Kidney glomerular epithelial cell (primary cell): ENCODE results near the gene CRLF1.

Source experiments
- DNase-seq: peaks from one replicate; lab custom pipeline; 2025; lab: John Stamatoyannopoulos, UW

Gene CRLF1

GRCh38 chr19:18636183-18636968 is 29.8 kb upstream of the CRLF1 start:
- DNase-seq: peak; percentile 93

GRCh38 chr19:18635831-18636182 is 29.2 kb upstream of the CRLF1 start:
- DNase-seq: no peak

- no peak for DNase-seq
These were observed 28.2 kb upstream of the CRLF1 start for GRCh38 chr19:18634612-18635297.

GRCh38 chr19:18633321-18633720 is 26.7 kb upstream of the CRLF1 start:
- no peak for DNase-seq

GRCh38 chr19:18629166-18630088 is 22.8 kb upstream of the CRLF1 start:
- no peak for DNase-seq

- DNase-seq: no peak
These were observed 20.3 kb upstream of the CRLF1 start for GRCh38 chr19:18626906-18627305.

- DNase-seq: no peak
These were observed 14.3 kb upstream of the CRLF1 start for GRCh38 chr19:18620902-18621301.

GRCh38 chr19:18620311-18620710 is 13.7 kb upstream of the CRLF1 start:
- DNase-seq: no peak

GRCh38 chr19:18618236-18618635 is 11.6 kb upstream of the CRLF1 start:
- no peak for DNase-seq

- no peak for DNase-seq
These were observed 11.0 kb upstream of the CRLF1 start for GRCh38 chr19:18617562-18617961.

- no peak for DNase-seq
These were observed 9.4 kb upstream of the CRLF1 start for GRCh38 chr19:18616023-18616422.

- no peak for DNase-seq
These were observed 7.1 kb upstream of the CRLF1 start for GRCh38 chr19:18613589-18614234.

- no peak for DNase-seq
These were observed 6.4 kb upstream of the CRLF1 start, which contains the start of gene TMEM59L for GRCh38 chr19:18612772-18613588. TSS of gene TMEM59L (plus strand) at chr19:18612870. CDS start at chr19:18612959, 89 bp downstream.

- no peak for DNase-seq
These were observed 5.6 kb upstream of the CRLF1 start for GRCh38 chr19:18612051-18612771.

GRCh38 chr19:18611327-18612050 is 4.9 kb upstream of the CRLF1 start:
- no peak for DNase-seq

GRCh38 chr19:18610556-18611326 is 4.1 kb upstream of the CRLF1 start:
- no peak for DNase-seq

- DNase-seq: no peak
These were observed 3.6 kb upstream of the CRLF1 start for GRCh38 chr19:18610245-18610555.

- no peak for DNase-seq
These were observed 3.1 kb upstream of the CRLF1 start for GRCh38 chr19:18609717-18610051.
